ENCODE measurements around the gene SMCR8.
"Not testable (repeated sequence)": the region's sequence is repeated elsewhere in the genome, so short reads cannot be mapped to it uniquely, and the experiment has no call there.

The SMCR8 gene

GRCh38 chr17:18300725-18301480, 14.2 kb upstream of the SMCR8 start:
- H3F3A ChIP-seq (ENCODE audit: insufficient read depth, low read length): no peaks in the 10 kb centered on the region
- DNase-seq: no peak
- no peaks in the 10 kb centered on the region for H4K20me1 ChIP-seq (ENCODE audit: insufficient read depth, low read length)
- no peaks in the 10 kb centered on the region for H3K27me3 ChIP-seq (replicated peaks; ENCODE audit: insufficient read depth, low read length)
- TF ChIP-seq EZH2 (optimal IDR thresholded peaks at IDR 0.05; ENCODE audit: low read depth, low read length) (no peak), EZH2phosphoT487 (IDR thresholded peaks at IDR 0.05; ENCODE audit: low read length) (no peak), CTCF (IDR thresholded peaks at IDR 0.05; ENCODE audit: low read length) (no peak)
- no peak overlapping the region for H3K9ac ChIP-seq (ENCODE audit: low read length)
- no peak overlapping the region for H3K4me2 ChIP-seq (ENCODE audit: low read depth, low read length)
- H3K9me2 ChIP-seq (replicated peaks; ENCODE audit: insufficient read depth, low read length): no peaks in the 10 kb centered on the region
- no peaks in the 10 kb centered on the region for H3K4me1 ChIP-seq (ENCODE audit: low read length)
- peaks cover 6% of the 10 kb centered on the region for H3K36me3 ChIP-seq (replicated peaks; ENCODE audit: insufficient read depth, low read length)
- H3K79me2 ChIP-seq (ENCODE audit: low read length): peaks cover 7% of the 10 kb centered on the region
- no peak overlapping the region for H3K27ac ChIP-seq (ENCODE audit: low read length)
- no peak overlapping the region for H3K4me3 ChIP-seq (ENCODE audit: low read length)
- H2AFZ ChIP-seq (ENCODE audit: low read length): no peak overlapping the region
- H3K9me3 ChIP-seq (replicated peaks; ENCODE audit: insufficient read depth, low read length): no peaks in the 10 kb centered on the region

GRCh38 chr17:18303206-18303605, 11.9 kb upstream of the SMCR8 start:
- not testable (repeated sequence) for H3F3A ChIP-seq (ENCODE audit: insufficient read depth, low read length); H2AFZ ChIP-seq (ENCODE audit: low read length); H3K9me3 ChIP-seq (replicated peaks; ENCODE audit: insufficient read depth, low read length); H3K27ac ChIP-seq (ENCODE audit: low read length); H3K27me3 ChIP-seq (replicated peaks; ENCODE audit: insufficient read depth, low read length); H3K4me2 ChIP-seq (ENCODE audit: low read depth, low read length); H3K9ac ChIP-seq (ENCODE audit: low read length); H3K9me2 ChIP-seq (replicated peaks; ENCODE audit: insufficient read depth, low read length); H3K4me3 ChIP-seq (ENCODE audit: low read length); H3K4me1 ChIP-seq (ENCODE audit: low read length); DNase-seq; H4K20me1 ChIP-seq (ENCODE audit: insufficient read depth, low read length)
- Histone ChIP-seq H3K79me2 (ENCODE audit: low read length) (peaks cover 20% of the 10 kb centered on the region), H3K36me3 (replicated peaks; ENCODE audit: insufficient read depth, low read length) (peaks cover 11% of the 10 kb centered on the region)

DNA sequence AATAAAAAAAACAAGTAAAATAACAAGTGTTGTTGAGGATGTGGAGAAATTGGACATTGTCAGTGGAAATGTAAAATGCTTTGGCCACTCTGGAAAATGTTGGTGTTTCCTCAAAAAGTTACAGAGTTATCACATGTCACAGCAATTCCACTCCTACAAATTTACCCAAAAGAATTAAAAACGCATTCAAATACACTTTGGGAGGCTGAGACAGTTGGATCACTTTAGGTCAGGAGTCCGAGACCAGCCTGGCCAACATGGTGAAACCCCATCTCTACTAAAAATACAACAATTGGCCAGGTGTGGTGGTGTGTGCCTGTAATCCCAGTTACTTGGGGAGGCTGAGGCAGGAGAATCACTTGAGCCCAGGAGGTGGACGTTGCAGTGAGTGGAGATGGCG, 5.9 kb upstream of the SMCR8 start:
- Histone ChIP-seq H3K9me3 (replicated peaks; ENCODE audit: insufficient read depth, low read length) (no peaks in the 10 kb centered on the region), H3K4me1 (ENCODE audit: low read length) (peaks cover 12% of the 10 kb centered on the region), H3K27me3 (replicated peaks; ENCODE audit: insufficient read depth, low read length) (no peaks in the 10 kb centered on the region), H3K79me2 (ENCODE audit: low read length) (peaks cover 76% of the 10 kb centered on the region), H3K4me2 (ENCODE audit: low read depth, low read length) (no peak overlapping the region), H3K4me3 (ENCODE audit: low read length) (no peak overlapping the region), H4K20me1 (ENCODE audit: insufficient read depth, low read length) (0 out of 2 replicates have a peak, but pooled peaks cover 3% of the 10 kb centered on the region), H3K27ac (ENCODE audit: low read length) (no peak overlapping the region), H3K9me2 (replicated peaks; ENCODE audit: insufficient read depth, low read length) (no peaks in the 10 kb centered on the region), H3F3A (ENCODE audit: insufficient read depth, low read length) (no peaks in the 10 kb centered on the region), H2AFZ (ENCODE audit: low read length) (no peak overlapping the region), H3K36me3 (replicated peaks; ENCODE audit: insufficient read depth, low read length) (peaks cover 16% of the 10 kb centered on the region), H3K9ac (ENCODE audit: low read length) (no peak overlapping the region)
- no peak for DNase-seq
- TF ChIP-seq CTCF (IDR thresholded peaks at IDR 0.05; ENCODE audit: low read length) (no peak), EZH2 (optimal IDR thresholded peaks at IDR 0.05; ENCODE audit: low read depth, low read length) (no peak), EZH2phosphoT487 (IDR thresholded peaks at IDR 0.05; ENCODE audit: low read length) (no peak)

Data from MM.1S (cell line).